K562 (cell line): Measurements from ENCODE around the gene DAW1. TPM values are rescaled to one million over a fixed set of nuclear protein-coding genes. Genes with fewer than 3 reads are reported as not detected.

Experiments used
- ATAC-seq: fragments of 200-7000 bp; cut with Tn5 transposase; 3 replicates; pipeline ENCODE4 v1.9.1; 2020; ENCODE audit warnings: moderate library complexity
- BruUV-seq: library from RNA; stranded (reverse); fragments of 400-500 nt; replicated peaks from 2 replicates; lab custom pipeline; 2021; lab: Mats Ljungman, UMichigan
- CTCF ChIA-PET: fragments of 300-600 bp; formaldehyde crosslinking; extraction: SDS; loops from one replicate; lab custom pipeline; 2021; ENCODE audit warnings: low intra/inter-chr PET ratio; lab: Yijun Ruan, JAX
- POLR2A ChIA-PET: fragments of 300-600, 350-650 bp; sonication (Branson Sonifier 250); formaldehyde crosslinking; extraction: SDS; loops from one replicate; lab custom pipeline; 2021; ENCODE audit warnings: antibody characterized with exemption, inconsistent platforms; lab: Yijun Ruan, JAX
- DNase-seq, 4 experiments: peaks; one replicate each; pipeline versions ENCODE4 v3.0.0 to v3.0.0-alpha.2; 2011 to 2018; ENCODE audit warnings: low spot score in 3 of 4, mixed read lengths in 3 of 4; ENCODE audit errors: extremely low read depth in 1 of 4
- FAIRE-seq: peaks from 2 replicates; lab custom pipeline; 2011; peaks lifted over from hg19 to GRCh38; lab: Jason Lieb, UNC
- H2AFZ ChIP-seq: 2 replicates; pipeline ENCODE4 v1.6.0; 2011; ENCODE audit warnings: low read depth, low read length, control low read depth, inconsistent platforms
- H3K27ac ChIP-seq: fragments of 200-600 bp; 3 replicates; pipeline ENCODE4 v1.8.0; 2011; ENCODE audit warnings: low read depth, mild to moderate bottlenecking, control low read depth, inconsistent platforms, low read length, moderate library complexity, mixed read lengths; ENCODE audit errors: extremely low read depth
- H3K27me3 ChIP-seq, 2 experiments: fragments of 300-600 bp in 1 of 2; 2 replicates in 1 of 2; 3 replicates in 1 of 2; pipeline versions ENCODE4 v1.6.0 to v1.8.0; 2011; ENCODE audit warnings: inconsistent platforms in 2 of 2, low read length in 2 of 2, mild to moderate bottlenecking in 1 of 2, mixed read lengths in 1 of 2, moderate library complexity in 1 of 2; ENCODE audit not compliant: control insufficient read depth in 2 of 2, insufficient read depth in 2 of 2
- H3K36me3 ChIP-seq: fragments of 300-600 bp; 3 replicates; pipeline ENCODE4 v1.8.0; 2011; ENCODE audit warnings: mild to moderate bottlenecking, low read length, inconsistent platforms; ENCODE audit not compliant: control insufficient read depth, insufficient read depth
- H3K4me1 ChIP-seq, 2 experiments: fragments of 200-600 bp in 1 of 2; replicated peaks in 1 of 2; 2 replicates in 1 of 2; 3 replicates in 1 of 2; pipeline versions ENCODE4 v1.5.1 to v1.8.0; 2011; ENCODE audit warnings: inconsistent platforms in 2 of 2, low read length in 2 of 2, mild to moderate bottlenecking in 1 of 2, mixed read lengths in 1 of 2, moderate library complexity in 1 of 2; ENCODE audit not compliant: control insufficient read depth in 2 of 2, insufficient read depth in 2 of 2
- H3K4me2 ChIP-seq: 2 replicates; pipeline ENCODE4 v1.6.1; 2011; ENCODE audit warnings: low read length, control low read depth, inconsistent platforms, mixed read lengths; ENCODE audit not compliant: insufficient read depth
- H3K4me3 ChIP-seq: fragments of 200-600 bp; sonication (generic), shearing (Covaris generic); 2 replicates; pipeline ENCODE4 v1.5.1; 2016; ENCODE audit warnings: control low read depth, inconsistent platforms
- H3K79me2 ChIP-seq: fragments of 200-600 bp; 3 replicates; pipeline ENCODE4 v1.8.0; 2011; ENCODE audit warnings: low read length, inconsistent platforms; ENCODE audit not compliant: control insufficient read depth, insufficient read depth
- H3K9ac ChIP-seq, 2 experiments: 2 replicates each; pipeline versions ENCODE4 v1.6.0 to v1.6.1; 2011; ENCODE audit warnings: low read depth in 2 of 2, low read length in 2 of 2, control low read depth in 1 of 2, inconsistent platforms in 1 of 2, mild to moderate bottlenecking in 1 of 2, mixed read lengths in 1 of 2; ENCODE audit not compliant: insufficient read depth in 1 of 2
- H3K9me1 ChIP-seq: one replicate; pipeline ENCODE4 v1.6.0; 2011; ENCODE audit warnings: inconsistent platforms, mild to moderate bottlenecking, low read length, moderate library complexity; ENCODE audit not compliant: control insufficient read depth, insufficient read depth
- H3K9me3 ChIP-seq: replicated peaks from 2 replicates; pipeline ENCODE4 v1.5.1; 2011; ENCODE audit warnings: low read depth, low read length, inconsistent platforms; ENCODE audit not compliant: control insufficient read depth, insufficient read depth
- H4K20me1 ChIP-seq: replicated peaks from 2 replicates; pipeline ENCODE4 v1.6.1; 2011; ENCODE audit warnings: low read length, inconsistent platforms, mixed read lengths; ENCODE audit not compliant: control insufficient read depth, insufficient read depth
- BDP1 ChIP-seq: IDR thresholded peaks from 3 replicates; pipeline ENCODE4 v1.6.1; 2011; ENCODE audit not compliant: insufficient read length, insufficient read depth
- FOXP1 ChIP-seq: sonication (generic); formaldehyde crosslinking; IDR thresholded peaks from 2 replicates; pipeline ENCODE4 v1.8.0; 2022; ENCODE audit warnings: mild to moderate bottlenecking, missing genetic modification reagents
- JUND ChIP-seq, 2 experiments: IDR thresholded peaks; 2 replicates in 1 of 2; 3 replicates in 1 of 2; pipeline ENCODE4 v1.6.1; 2011; ENCODE audit warnings: borderline replicate concordance in 2 of 2, low read depth in 2 of 2, low read length in 2 of 2, improper control_type of control experiment in 1 of 2, missing biosample characterization in 1 of 2, missing genetic modification characterization in 1 of 2, missing genetic modification reagents in 1 of 2
- MCM3 ChIP-seq: fragments of 450-650 bp; IDR thresholded peaks from 2 replicates; pipeline ENCODE4 v1.6.1; 2016
- NFXL1 ChIP-seq: fragments of 450-650 bp; formaldehyde crosslinking; IDR thresholded peaks from 2 replicates; pipeline ENCODE4 v1.4.0; 2021; ENCODE audit warnings: mild to moderate bottlenecking
- PHB2 ChIP-seq: fragments of 450-650 bp; IDR thresholded peaks from 2 replicates; pipeline ENCODE4 v1.6.1; 2017; ENCODE audit warnings: low read depth
- RBM22 ChIP-seq: fragments of 200-400 bp; formaldehyde crosslinking; IDR thresholded peaks from 2 replicates; pipeline ENCODE4 v1.6.1; 2018; ENCODE audit warnings: low read length, low read depth; ENCODE audit not compliant: poor library complexity, severe bottlenecking
- RNF2 ChIP-seq: sonication (generic); IDR thresholded peaks from 2 replicates; pipeline ENCODE4 v1.6.1; 2016
- TCF15 ChIP-seq: fragments of 250-450 bp; sonication (Bioruptor Pico); IDR thresholded peaks from 2 replicates; pipeline ENCODE4 v1.8.0; 2022; ENCODE audit warnings: moderate library complexity, mild to moderate bottlenecking, inconsistent platforms
- ZNF197 ChIP-seq: fragments of 200-800 bp; sonication (Bioruptor generic); IDR thresholded peaks from 2 replicates; pipeline ENCODE4 v1.6.1; 2016; ENCODE audit warnings: low read depth, missing genetic modification characterization, missing compliant biosample characterization
- ZNF431 ChIP-seq: sonication (generic); formaldehyde crosslinking; IDR thresholded peaks from 2 replicates; pipeline ENCODE4 v1.8.0; 2022; ENCODE audit warnings: mild to moderate bottlenecking, missing genetic modification reagents
- WGBS: fragments of 100-300 bp; shearing (Covaris generic); methylation state at CpG from one replicate; pipeline ENCODE4 v1.1.6; 2016; ENCODE audit warnings: low coverage, mixed read lengths; ENCODE audit not compliant: insufficient coverage; ENCODE audit errors: missing lambda C conversion rate; 5-methylcytosine and 5-hydroxymethylcytosine counted together
- in situ Hi-C: fragments of 300-500 bp; cut with MboI; formaldehyde crosslinking; loops from 4 replicates; pipeline ENCODE4 v1.15.0; 2018; ENCODE audit warnings: inconsistent platforms, mixed read lengths
- intact Hi-C: fragments of 100-400 bp; cut with micrococcal nuclease; formaldehyde crosslinking; loops from 2 replicates; pipeline ENCODE4 v1.14.2; 2022
- polyA plus RNA-seq, 8 experiments: library from polyadenylated mRNA; depleted of rRNA in 4 of 8; stranded (reverse) in 5 of 8; unstranded in 3 of 8; fragments of >200 nt; fragmentation: Nextera tagmentation in 2 of 8; fragmentation: Illumina TruSeq in 1 of 8; extraction: Ambion mirVana in 2 of 8; extraction: Trizol in 1 of 8; gene quantifications; 2 replicates each; pipeline versions ENCODE4 v1.2.1 to v1.2.3, GENCODE V29; 2011 to 2014; ENCODE audit warnings: inconsistent platforms in 1 of 8, missing spikeins in 1 of 8
- total RNA-seq, 7 experiments: library from RNA; depleted of rRNA in 6 of 7; stranded (reverse); fragments of >200 nt in 6 of 7; fragmentation: Illumina TruSeq in 2 of 7; extraction: Trizol in 2 of 7; gene quantifications; 2 replicates each; pipeline versions ENCODE4 v1.2.1 to v1.2.3, GENCODE V29; 2011 to 2021; ENCODE audit warnings: low replicate concordance in 1 of 7
- TF ChIP-seq, protein P1 (sequence below), 3 experiments: IDR thresholded peaks in 2 of 3; conservative IDR thresholded peaks in 1 of 3; 2 replicates each; pipeline ENCODE4 v1.5.1; 2011 to 2012; ENCODE audit warnings: low read length in 3 of 3, mild to moderate bottlenecking in 3 of 3, control low read depth in 2 of 3, improper control_type of control experiment in 1 of 3, inconsistent platforms in 1 of 3, low read depth in 1 of 3, mixed read lengths in 1 of 3, moderate library complexity in 1 of 3; ENCODE audit not compliant: insufficient read depth in 2 of 3

The DAW1 gene
- total and polyA plus RNA-seq, 9 of the 15 experiments (the other 6 are each of a cell fraction or from before 2014, with no cell fraction given), result not detected

DNA sequence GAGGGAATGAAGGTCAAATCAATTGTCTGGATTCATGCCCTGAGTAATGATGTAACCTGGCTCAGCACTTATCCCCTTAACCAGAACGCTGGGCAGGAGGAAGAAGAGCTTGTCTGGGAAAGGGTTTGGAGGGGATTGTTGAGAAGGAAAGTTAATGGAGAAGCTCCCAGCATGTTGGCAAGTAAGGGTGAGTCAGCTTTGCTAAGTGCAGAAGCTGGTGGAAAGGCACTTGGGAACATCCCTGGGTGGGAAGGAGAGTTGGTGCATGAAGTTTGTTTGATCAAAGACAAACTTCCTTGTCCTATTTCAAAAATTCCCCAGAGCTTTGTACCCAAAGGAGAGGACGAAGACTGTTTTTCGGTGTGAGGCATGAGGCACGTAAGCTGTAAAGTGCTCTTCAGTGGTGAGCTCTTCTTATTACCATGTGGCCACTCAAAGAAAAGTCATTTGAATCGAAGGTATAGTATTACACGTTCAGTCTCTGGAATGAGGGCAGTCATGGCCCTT lies 17.6 kb upstream of the DAW1 start:
- Histone ChIP-seq H4K20me1 (no peaks in the 10 kb centered on the region), H3K9me3 (no peaks in the 10 kb centered on the region), H3K9me1 (no peaks in the 10 kb centered on the region), H3K27ac (no peak overlapping the region), H3K4me3 (no peak overlapping the region), H3K4me2 (no peak overlapping the region), H3K79me2 (no peaks in the 10 kb centered on the region), H3K4me1 (no peaks in the 10 kb centered on the region), H3K36me3 (no peaks in the 10 kb centered on the region), H3K9ac (no peak overlapping the region), H3K27me3 (no peaks in the 10 kb centered on the region), H2AFZ (no peak overlapping the region)
- ChIA-PET CTCF (no interaction called here), POLR2A (interaction anchor here (0.6 to 0.7 kb wide), 3 partner anchors 8 to 15 kb away, joined by 3 to 4 read pairs (median 3); no protein-coding TSS in a partner anchor)
- in situ Hi-C loops (no loop called here), intact Hi-C loops (no loop called here)
- no TSS peak for BruUV-seq
- DNase-seq, result no peak
- WGBS, result 0% methylated on average over 6 of the region's 6 CpGs
- TF ChIP-seq PHB2 (no peak), RNF2 (no peak), ZNF431 (CRISPR knock-in tag) (no peak), TCF15 (CRISPR knock-in tag) (no peak), NFXL1 (no peak), BDP1 (no peak), RBM22 (no peak), ZNF197 (CRISPR knock-in tag) (no peak), JUND (IDR thresholded peaks at IDR 0.05; ENCODE audit: borderline replicate concordance, low read depth, low read length) (no peak), JUND (tag; IDR thresholded peaks at IDR 0.05; ENCODE audit: borderline replicate concordance, low read depth, low read length) (no peak), FOXP1 (CRISPR knock-in tag) (no peak), MCM3 (no peak)
- TF ChIP-seq, protein P1, sequence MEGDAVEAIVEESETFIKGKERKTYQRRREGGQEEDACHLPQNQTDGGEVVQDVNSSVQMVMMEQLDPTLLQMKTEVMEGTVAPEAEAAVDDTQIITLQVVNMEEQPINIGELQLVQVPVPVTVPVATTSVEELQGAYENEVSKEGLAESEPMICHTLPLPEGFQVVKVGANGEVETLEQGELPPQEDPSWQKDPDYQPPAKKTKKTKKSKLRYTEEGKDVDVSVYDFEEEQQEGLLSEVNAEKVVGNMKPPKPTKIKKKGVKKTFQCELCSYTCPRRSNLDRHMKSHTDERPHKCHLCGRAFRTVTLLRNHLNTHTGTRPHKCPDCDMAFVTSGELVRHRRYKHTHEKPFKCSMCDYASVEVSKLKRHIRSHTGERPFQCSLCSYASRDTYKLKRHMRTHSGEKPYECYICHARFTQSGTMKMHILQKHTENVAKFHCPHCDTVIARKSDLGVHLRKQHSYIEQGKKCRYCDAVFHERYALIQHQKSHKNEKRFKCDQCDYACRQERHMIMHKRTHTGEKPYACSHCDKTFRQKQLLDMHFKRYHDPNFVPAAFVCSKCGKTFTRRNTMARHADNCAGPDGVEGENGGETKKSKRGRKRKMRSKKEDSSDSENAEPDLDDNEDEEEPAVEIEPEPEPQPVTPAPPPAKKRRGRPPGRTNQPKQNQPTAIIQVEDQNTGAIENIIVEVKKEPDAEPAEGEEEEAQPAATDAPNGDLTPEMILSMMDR (IDR thresholded peaks at IDR 0.05 in 2 of 3, conservative IDR thresholded peaks at IDR 0.05 in 1 of 3; ENCODE audit: insufficient read depth in 2 of 3, low read depth in 1 of 3, low read length in 3 of 3), result no peak
- no peak for ATAC-seq
- FAIRE-seq, result no peak
